ENCODE measurements around the gene NPAS2. TPM values are rescaled to one million over a fixed set of nuclear protein-coding genes. Genes with fewer than 3 reads are reported as not detected.

The NPAS2 gene
- total RNA-seq, 2 donors from 2014 or later, result 39.2 to 49.4 TPM

GRCh38 chr2:100983684-100984310, 163.9 kb downstream of the NPAS2 start:
- Histone ChIP-seq H3K4me1 (peaks cover 0 to 11% of the 10 kb centered on the region in 2 donors), H3K27me3 (no peaks in the 10 kb centered on the region), H3K9me3 (no peaks in the 10 kb centered on the region), H3K4me3 (no peak overlapping the region), H3K27ac (peak overlapping the region in 1 of 2 donors; percentile 53), H3K36me3 (peaks cover 20% of the 10 kb centered on the region)
- no peak for TF ChIP-seq CTCF (IDR thresholded peaks at IDR 0.05)
- no peak for DNase-seq (ENCODE audit: low spot score)

- Histone ChIP-seq H3K9me3 (no peaks in the 10 kb centered on the region), H3K4me1 (peaks cover 0 to 11% of the 10 kb centered on the region in 2 donors), H3K27me3 (no peaks in the 10 kb centered on the region), H3K36me3 (peaks cover 20% of the 10 kb centered on the region), H3K27ac (peak overlapping the region in 1 of 2 donors; percentile 53), H3K4me3 (no peak overlapping the region)
- peak; percentile 78 for DNase-seq (ENCODE audit: low spot score)
- peak; percentile 92 to 93 for TF ChIP-seq CTCF (IDR thresholded peaks at IDR 0.05)
These were observed 165.0 kb downstream of the NPAS2 start for GRCh38 chr2:100984892-100985307.

GRCh38 chr2:100986157-100986556, 166.2 kb downstream of the NPAS2 start:
- H3K36me3 ChIP-seq, result peaks cover 22% of the 10 kb centered on the region

GRCh38 chr2:100987536-100987935, 167.6 kb downstream of the NPAS2 start:
- no peak overlapping the region for H3K27ac ChIP-seq
- no peak overlapping the region for H3K4me3 ChIP-seq
- peaks cover 18% of the 10 kb centered on the region for H3K36me3 ChIP-seq
- peaks cover 0 to 11% of the 10 kb centered on the region in 2 donors for H3K4me1 ChIP-seq
- H3K9me3 ChIP-seq, result no peaks in the 10 kb centered on the region
- no peak for TF ChIP-seq CTCF (IDR thresholded peaks at IDR 0.05)
- no peak for DNase-seq (ENCODE audit: low spot score)
- no peaks in the 10 kb centered on the region for H3K27me3 ChIP-seq

More at GRCh38 chr2:100986157-100986556, 166.2 kb downstream of the NPAS2 start:
- no peak for TF ChIP-seq CTCF (IDR thresholded peaks at IDR 0.05)
- DNase-seq (ENCODE audit: low spot score), result no peak
- Histone ChIP-seq H3K9me3 (no peaks in the 10 kb centered on the region), H3K4me3 (no peak overlapping the region), H3K27ac (no peak overlapping the region), H3K4me1 (peaks cover 0 to 11% of the 10 kb centered on the region in 2 donors), H3K27me3 (no peaks in the 10 kb centered on the region)

- Histone ChIP-seq H3K36me3 (peaks cover 17% of the 10 kb centered on the region), H3K4me1 (peaks cover 0 to 11% of the 10 kb centered on the region in 2 donors), H3K27me3 (no peaks in the 10 kb centered on the region), H3K4me3 (no peak overlapping the region), H3K9me3 (no peaks in the 10 kb centered on the region), H3K27ac (no peak overlapping the region)
- TF ChIP-seq CTCF (IDR thresholded peaks at IDR 0.05), result no peak
- DNase-seq (ENCODE audit: low spot score), result no peak
These were observed 168.0 kb downstream of the NPAS2 start for GRCh38 chr2:100987974-100988373.

Data from right atrium auricular region (tissue), 2 donors.